GM21367 (cell line): Measurements from ENCODE around the gene CFAP54.
"Not testable (repeated sequence)": the region's sequence is repeated elsewhere in the genome, so short reads cannot be mapped to it uniquely, and the experiment has no call there.

Experiments used
- ATAC-seq: cut with Tn5 transposase; IDR thresholded peaks from one replicate; pipeline ENCODE4 v1.9.1; 2021; ENCODE audit not compliant: unreplicated experiment

CFAP54 gene, protein sequence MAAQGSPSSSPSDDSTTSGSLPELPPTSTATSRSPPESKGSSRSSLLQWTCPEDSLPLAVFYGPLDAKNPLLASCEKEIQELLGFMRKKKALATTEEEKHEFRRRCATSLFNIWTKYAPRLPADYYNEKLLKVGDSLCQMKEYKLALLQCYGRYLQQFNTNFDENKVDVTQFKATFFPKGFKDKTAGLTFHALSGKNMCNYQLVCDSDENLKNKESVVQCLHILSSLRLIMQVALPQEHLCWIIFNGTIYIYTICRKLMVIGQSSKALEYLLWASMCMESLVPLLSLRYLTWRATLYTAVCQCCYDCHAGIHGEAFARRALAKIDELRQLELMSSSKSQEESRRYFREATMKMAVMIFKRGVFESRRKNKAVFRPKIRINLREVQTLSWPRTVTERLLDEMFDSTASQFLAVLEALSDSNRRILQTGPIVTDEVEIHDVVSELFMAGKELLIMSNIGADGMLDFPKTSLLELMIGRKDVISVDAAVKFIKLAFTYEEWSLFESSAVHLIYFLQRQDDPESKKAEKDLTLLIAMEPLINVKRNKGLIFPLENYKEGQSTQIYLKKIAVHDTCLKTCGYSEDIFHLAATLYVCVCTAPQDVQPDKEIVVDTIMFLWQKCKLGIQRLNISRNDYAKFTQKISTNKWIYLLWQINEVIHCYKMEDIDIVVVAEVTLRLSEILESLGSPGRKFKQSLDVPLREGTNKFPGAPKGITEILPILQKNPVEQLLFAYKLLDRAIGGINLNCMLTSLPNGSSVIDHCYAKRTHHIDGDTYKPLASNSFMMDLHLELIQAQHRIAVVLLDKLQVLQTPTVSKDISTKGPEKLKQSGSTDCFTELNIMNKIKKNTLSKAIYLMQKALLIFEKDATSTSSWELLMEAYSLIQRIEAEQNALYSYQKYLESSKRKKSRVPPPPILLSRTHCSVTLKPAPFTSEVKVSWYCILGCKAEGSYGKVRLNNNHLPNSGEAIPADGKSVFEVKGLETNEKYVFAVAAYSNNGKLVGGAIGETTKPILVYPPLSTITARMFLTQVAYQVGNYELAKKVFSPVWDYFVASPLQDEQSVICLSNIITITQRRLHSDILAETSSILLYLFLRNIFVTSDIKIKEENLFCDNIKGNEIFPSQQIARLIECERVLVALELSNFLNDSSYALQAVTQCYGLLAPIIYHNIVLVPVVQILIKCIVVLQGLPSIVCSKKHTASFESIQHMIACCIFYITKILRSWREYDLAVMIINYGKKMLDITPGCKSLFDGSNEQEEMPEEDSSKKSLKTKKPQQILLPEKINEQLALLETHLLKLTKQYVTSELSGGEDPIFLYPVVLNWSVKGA (N-terminal part only)

GRCh38 chr12:96489392-96490056, at the start of gene CFAP54:
Gene CFAP54, plus strand, starts transcription at chr12:96489577. Its CDS starts 33 bp downstream, at chr12:96489610.
- peak; percentile 90 for ATAC-seq

DNA sequence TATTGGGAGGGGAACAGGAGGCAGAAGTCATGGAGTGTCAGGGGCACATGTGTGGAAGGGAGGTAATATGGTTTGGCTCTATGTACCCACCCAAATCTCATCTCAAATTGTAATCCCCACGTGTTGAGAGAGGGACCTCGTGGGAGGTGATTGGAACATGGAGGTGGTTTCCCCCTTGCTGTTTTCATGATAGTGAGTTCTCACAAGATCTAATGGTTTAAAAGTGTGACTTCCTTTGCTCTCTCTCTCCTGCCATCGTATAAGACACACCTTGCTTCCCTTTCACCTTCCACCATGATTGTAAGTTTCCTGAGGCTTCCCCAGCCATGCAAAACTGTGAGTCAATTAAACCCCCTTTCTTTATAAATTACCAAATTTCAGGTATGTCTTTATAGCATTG, 47.6 kb upstream of the CFAP54 start:
- ATAC-seq, result no peak

GRCh38 chr12:96442906-96443305, 46.5 kb upstream of the CFAP54 start:
- ATAC-seq, result no peak

- ATAC-seq, result no peak
These were observed 45.0 kb upstream of the CFAP54 start for GRCh38 chr12:96444399-96444798.

DNA sequence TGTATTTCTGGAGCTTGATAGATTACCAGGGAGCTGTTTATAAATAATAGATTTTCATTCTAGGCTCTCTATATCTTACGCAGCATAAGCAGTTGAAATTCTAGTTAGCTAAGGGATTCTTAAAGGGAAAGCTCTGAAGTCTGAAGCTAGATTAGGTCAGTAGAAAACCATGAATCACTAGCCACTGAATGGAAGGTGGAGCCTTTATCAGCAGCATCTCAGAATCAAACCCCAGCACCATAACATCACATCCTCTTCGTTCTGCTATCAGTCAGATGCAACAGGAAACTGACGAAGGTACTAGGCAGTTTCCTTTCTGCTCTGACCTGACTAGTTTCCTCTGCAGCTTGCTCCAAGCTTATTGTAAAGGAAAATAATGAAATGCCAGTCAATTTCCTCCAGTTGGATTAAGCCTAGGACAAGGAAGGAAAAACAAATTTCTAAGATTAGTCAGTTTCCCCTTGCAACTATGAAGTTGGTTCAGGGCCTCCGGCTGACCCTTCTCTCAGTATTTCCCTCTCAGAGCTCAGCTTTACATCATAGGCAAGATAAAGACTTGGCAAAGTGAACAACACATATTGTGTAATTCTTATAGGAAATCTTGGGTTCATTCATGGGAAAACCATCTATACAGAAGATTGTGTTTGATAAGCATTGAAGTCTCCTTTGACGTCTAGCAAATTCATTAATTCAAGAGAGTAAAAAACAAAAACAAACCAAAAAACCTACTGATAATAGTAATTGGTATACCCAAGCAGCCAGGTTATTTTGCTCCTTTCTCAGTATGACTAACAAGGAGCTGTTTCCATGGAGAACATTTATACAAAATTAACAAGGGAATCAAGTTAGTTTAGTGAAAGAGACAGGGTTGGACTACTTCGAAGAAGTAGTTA, 43.4 kb upstream of the CFAP54 start:
- ATAC-seq, result peak; percentile 98

GRCh38 chr12:96447256-96447655, 42.1 kb upstream of the CFAP54 start:
- no peak for ATAC-seq

DNA sequence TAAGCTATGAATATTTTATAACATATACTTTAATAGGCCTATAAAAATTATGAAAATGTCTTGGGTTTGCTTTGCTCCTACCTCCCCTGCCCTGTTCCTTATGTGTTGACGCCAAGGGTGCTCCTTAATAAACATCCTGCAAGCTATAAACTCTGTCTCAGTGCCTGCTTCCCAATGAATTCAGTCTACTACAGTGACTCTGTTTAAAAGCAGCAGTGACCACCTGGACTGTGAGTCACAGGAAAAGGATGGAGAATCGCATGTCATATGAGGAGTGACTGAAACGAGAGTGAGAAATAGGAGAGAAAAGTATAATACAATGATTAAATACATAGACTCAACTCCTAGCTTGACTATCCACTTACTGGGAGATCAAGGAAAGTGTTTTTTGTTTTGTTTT, 41.1 kb upstream of the CFAP54 start:
- ATAC-seq, result no peak

DNA sequence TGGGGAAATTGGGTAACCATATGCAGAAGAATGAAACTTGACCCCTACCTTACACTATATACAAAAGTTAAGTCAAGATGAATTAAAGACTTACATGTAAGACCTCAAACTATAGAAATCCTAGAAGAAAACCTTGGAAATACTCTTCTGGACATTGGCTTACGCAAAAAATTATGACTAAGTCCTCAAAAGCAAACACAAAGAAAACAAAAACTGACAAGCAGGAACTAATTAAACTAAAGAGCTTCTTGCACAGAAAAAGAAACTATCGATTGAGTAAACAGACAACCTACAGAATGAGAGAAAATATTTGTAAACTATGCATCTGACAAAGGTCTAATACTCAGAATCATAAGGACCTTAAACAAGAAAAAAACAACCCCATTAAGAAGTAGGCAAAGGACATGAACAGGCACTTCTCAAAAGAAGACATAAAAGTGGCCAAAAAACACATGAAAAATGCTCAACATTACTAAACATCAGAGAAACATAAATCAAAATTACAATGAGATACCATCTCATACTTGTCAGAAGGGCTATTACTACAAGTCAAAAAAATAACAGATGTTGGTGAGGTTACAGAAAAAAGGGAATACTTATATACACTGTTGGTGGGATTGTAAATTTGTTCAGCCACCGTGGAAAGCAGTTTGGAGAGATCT, 37.0 kb upstream of the CFAP54 start:
- ATAC-seq, result no peak

GRCh38 chr12:96454396-96454795, 35.0 kb upstream of the CFAP54 start:
- no peak for ATAC-seq

DNA sequence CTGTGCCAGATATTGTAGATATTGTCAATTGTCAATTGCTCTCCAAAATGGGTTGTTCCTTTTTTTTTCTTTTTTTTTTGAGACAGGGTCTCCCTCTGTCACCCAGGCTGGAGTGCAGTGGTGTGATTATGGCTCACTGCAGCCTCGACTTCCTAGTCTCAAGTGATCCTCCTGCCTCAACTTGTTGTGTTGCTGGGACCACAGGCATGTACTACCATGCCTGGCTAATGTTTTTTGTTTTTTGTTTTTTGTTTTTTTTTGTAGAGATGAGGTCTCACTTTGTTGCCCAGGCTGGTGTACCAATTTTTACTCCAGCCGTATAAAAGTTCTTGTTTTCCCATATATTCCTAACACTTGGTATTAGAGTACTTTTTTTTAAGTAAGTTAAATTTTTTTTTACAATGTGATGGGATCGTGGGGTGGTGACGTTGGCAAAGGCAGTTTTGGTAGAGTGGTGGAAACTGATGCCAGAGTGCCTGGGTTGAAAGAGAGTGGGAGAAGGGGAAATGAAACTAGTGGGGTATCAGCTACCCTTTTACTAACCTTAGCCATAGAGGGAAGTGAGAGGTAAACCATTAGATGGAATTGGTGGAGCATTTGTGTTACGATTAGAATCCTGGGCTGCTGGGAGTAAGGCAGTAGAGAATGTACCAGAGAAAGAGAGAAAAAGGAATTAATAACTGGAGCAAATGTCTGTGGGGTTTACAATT, 33.0 kb upstream of the CFAP54 start:
- peak; percentile 94 for ATAC-seq

DNA sequence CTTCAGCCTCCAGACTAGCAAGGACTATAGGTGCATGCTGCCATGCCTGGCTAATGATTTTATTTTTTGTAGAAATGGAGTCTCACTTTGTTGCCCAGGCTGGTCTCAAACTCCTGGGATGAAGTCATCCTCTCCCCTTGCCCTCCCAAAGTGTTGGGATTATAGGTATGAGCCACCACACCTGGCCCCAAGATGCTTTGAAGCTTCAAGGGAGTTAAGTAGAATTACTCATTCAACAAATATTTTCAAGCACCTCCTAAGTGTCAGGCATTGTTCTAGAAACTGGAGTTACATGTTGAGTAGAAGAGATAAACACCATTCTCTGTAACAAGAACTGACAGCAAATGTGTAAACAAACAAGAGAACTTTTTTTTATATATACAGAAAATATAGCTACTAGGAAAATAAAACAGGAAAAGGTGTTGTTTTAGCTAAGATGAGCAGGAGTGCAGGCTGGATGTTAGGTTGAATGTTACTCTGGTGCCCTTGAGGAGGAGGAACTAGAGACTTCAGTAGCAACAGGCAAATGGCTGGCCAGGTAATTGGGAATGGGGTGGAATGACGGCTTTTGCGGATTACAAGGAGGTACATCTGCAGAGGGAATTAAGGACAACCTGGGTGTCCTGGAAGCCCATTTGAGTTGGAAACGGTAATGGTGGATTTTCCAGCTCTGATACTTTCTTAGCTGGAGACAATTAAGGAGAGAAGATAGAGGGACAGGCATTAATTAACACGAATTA, 32.0 kb upstream of the CFAP54 start:
- no peak for ATAC-seq

GRCh38 chr12:96459281-96459680, 30.1 kb upstream of the CFAP54 start:
- not testable (repeated sequence) for ATAC-seq

DNA sequence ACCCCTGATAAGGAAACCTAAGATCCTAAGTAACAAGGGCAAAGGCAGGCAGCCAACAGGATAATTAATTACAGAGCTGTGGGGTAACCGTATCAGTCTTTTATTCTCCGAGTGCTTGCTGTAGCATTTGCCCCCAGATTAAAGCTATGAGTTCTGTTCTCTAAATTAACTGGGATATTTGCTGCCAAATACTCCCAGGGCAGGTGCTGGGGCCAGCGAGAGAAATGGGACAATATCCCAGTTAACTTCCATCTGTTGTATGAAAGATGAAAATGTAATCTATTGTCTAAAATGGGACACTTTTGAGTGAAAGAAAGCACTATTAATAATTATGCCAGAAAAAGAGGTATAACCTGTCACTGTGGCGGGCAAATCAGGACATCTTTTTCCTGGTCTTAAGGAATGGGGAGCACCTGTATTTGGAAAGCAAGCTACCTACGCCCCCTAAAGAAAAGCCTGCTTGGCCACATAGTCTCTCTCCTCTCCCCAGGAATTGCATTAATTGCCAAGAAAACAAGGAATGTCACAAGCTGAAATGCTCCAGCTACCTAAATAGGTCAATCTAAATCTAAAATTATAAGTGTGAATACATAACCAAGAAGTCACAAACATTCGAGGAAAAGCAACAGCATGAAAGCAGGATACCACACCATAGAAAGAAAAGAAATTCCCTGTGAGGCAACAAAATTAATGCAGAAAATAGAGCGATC, 26.7 kb upstream of the CFAP54 start:
- no peak for ATAC-seq

GRCh38 chr12:96465896-96466295, 23.5 kb upstream of the CFAP54 start:
- ATAC-seq, result no peak

DNA sequence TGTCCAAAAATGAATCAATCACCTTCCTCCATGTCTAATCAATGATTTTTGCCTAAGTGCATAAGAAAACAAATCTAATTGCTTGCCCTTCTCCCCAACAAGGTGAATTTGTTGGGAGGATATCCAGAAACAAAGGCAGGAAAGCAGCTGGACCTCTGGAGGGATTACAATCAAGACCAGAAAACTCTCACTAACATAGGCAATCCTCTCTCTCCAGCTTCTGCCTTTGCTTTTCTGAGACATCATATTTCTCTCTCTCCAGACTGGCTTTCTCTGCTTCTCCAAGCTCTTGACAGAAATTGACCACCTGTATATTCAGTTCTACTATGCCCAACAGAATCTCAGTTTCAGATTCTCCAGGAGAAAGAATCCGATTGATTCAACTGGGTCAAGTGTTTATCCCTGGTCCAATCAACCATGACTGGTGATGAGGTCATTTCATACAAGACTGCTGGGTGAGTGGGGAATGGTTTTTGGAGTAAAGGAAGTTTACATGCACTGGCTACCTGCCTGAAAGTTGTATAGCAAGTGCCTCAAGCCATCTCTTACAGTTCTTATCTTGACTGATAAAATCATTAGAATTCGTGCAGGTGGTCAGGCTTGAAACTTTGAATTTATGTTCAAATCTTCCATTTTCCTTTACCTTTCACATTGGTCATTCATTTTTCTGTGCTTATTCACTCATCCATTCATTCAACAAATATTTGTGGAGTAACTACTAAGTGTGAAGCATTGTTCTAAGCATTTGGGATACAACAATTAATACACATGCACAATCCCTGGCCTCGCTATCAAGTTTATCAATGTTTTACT, 22.2 kb upstream of the CFAP54 start:
- no peak for ATAC-seq

GRCh38 chr12:96471368-96472050, 17.9 kb upstream of the CFAP54 start:
- ATAC-seq, result no peak
